ENCODE results near the gene C1R. TPM values are rescaled to one million over a fixed set of nuclear protein-coding genes. Genes with fewer than 3 reads are reported as not detected.

Gene C1R
- total and polyA plus RNA-seq, 2 of the 8 experiments (the other 6 are each of a cell fraction or from before 2014, with no cell fraction given): 6.9 to 16.3 TPM

DNA sequence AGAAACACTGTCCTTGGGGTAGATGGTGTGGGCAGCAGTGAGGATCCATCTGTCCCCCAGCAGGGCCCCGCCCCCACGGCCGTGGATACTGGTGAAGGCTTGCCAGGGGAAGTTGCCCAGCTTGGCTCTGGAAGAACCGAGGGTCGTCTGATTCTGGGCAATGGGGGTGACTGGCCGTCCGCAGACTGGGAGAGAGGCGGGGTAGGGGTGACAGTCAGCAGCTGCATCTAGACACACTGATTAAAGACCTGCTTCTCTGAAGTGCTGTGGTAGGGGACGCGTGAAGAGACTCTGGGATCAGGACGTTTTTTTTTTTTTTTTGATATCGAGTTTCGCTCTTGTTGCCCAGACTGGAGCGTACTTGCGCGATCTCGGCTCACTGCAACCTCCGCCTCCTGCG is 4.7 kb upstream of the C1R start:
- H3K23me2 ChIP-seq (ENCODE audit: low read depth, low read length): peaks cover 1% of the 10 kb centered on the region; the same call in 1 of the 2 replicates
- no peak overlapping the region for H4K91ac ChIP-seq (replicated peaks; ENCODE audit: insufficient read length, low read length)
- H2AFZ ChIP-seq (ENCODE audit: low read length): no peak overlapping the region
- H2BK120ac ChIP-seq (replicated peaks; ENCODE audit: low read depth, low read length): no peak overlapping the region
- peaks cover 0 to 11% (median 2%) of the 10 kb centered on the region in 4 experiments; a peak in 3 of 8 replicates for H3K36me3 ChIP-seq (ENCODE audit: control insufficient read depth in 2 of 4, insufficient read depth in 4 of 4, low read length in 3 of 4)
- no peak overlapping the region for H2BK15ac ChIP-seq (ENCODE audit: low read length)
- POLR2A ChIA-PET (ENCODE audit: partially characterized antibody): interaction anchor here (0.7 to 5.6 kb wide), 9 partner anchors 8 to 1815 kb away, joined by 3 to 42 read pairs (median 3); partner anchors contain the start of genes C12orf57, C1RL, C1S and RNU7-1
- H3K79me2 ChIP-seq (ENCODE audit: control insufficient read depth in 1 of 2, insufficient read depth in 2 of 2, low read length in 2 of 2): no peaks in the 10 kb centered on the region
- WGBS, 2 experiments (ENCODE audit: extremely low coverage in 1 of 2, insufficient coverage in 1 of 2, insufficient read length in 1 of 2, insufficient replicate concordance in 2 of 2, low coverage in 1 of 2, low lambda C conversion rate in 2 of 2, missing lambda C conversion rate in 1 of 2): 90% methylated on average over 18 of the region's 19 CpGs; no CpG with 5 or more reads in 1 of the 2 experiments
- no peaks in the 10 kb centered on the region; the same call in 1 of the 2 replicates for H3K79me1 ChIP-seq (ENCODE audit: low read depth, low read length)
- no peak overlapping the region for H3K4me3 ChIP-seq (ENCODE audit: extremely low read depth in 1 of 4, insufficient read depth in 2 of 4, low read depth in 3 of 4, low read length in 4 of 4)
- H3K9me3 ChIP-seq (ENCODE audit: insufficient read depth in 2 of 2, low read depth in 1 of 2, low read length in 1 of 2): no peaks in the 10 kb centered on the region
- no peak overlapping the region for H3K14ac ChIP-seq (ENCODE audit: insufficient read length)
- no peak for TF ChIP-seq BCL11A (IDR thresholded peaks at IDR 0.05; ENCODE audit: low read depth in 2 of 2, low read length in 2 of 2)
- TF ChIP-seq CHD2 (IDR thresholded peaks at IDR 0.05; ENCODE audit: low read length): no peak
- no peak for TF ChIP-seq TAF7 (optimal IDR thresholded peaks at IDR 0.05; ENCODE audit: borderline replicate concordance, low read depth, low read length)
- TF ChIP-seq RBBP5 (IDR thresholded peaks at IDR 0.05; ENCODE audit: borderline replicate concordance, low read depth, low read length): no peak
- TF ChIP-seq CTCF (IDR thresholded peaks at IDR 0.05; ENCODE audit: control extremely low read depth in 1 of 3, insufficient read depth in 1 of 3, low read depth in 1 of 3, low read length in 3 of 3): no peak
- no peak for TF ChIP-seq POLR2AphosphoS5 (IDR thresholded peaks at IDR 0.05; ENCODE audit: low read depth, low read length)
- no peak for TF ChIP-seq SIX5 (IDR thresholded peaks at IDR 0.05; ENCODE audit: low read depth, low read length)
- no peak for TF ChIP-seq KDM4A (IDR thresholded peaks at IDR 0.05; ENCODE audit: low read depth, low read length, severe bottlenecking)
- TF ChIP-seq KDM1A (IDR thresholded peaks at IDR 0.05; ENCODE audit: borderline replicate concordance, low read length): no peak
- TF ChIP-seq RFX5 (IDR thresholded peaks at IDR 0.05; ENCODE audit: borderline replicate concordance, low read depth, low read length): no peak
- no peak overlapping the region for H2BK12ac ChIP-seq (ENCODE audit: low read depth, low read length)
- H2AK5ac ChIP-seq (ENCODE audit: low read depth, low read length): no peak overlapping the region
- H4K20me1 ChIP-seq (replicated peaks in 1 of 2; ENCODE audit: control insufficient read depth in 1 of 2, insufficient read depth in 2 of 2, low read length in 2 of 2): peaks cover 0 to 5% of the 10 kb centered on the region in 2 experiments
- H3K23ac ChIP-seq (ENCODE audit: insufficient read length): no peak overlapping the region
- H2BK5ac ChIP-seq (ENCODE audit: low read depth, low read length): 0 out of 2 replicates have a peak overlapping the region, but pooled peaks have one; percentile 24
- H3K27ac ChIP-seq (ENCODE audit: low read depth, low read length): no peak overlapping the region
- H3K56ac ChIP-seq (replicated peaks; ENCODE audit: insufficient read length, low read depth, low read length): no peak overlapping the region
- FAIRE-seq (no peak), DNase-seq (ENCODE audit: low read depth in 1 of 2, low spot score in 2 of 2) (no peak)
- peaks cover 0 to 5% (median 3%) of the 10 kb centered on the region in 4 experiments; a peak in 6 of 7 replicates for H3K4me1 ChIP-seq (replicated peaks in 1 of 4; ENCODE audit: control insufficient read depth in 3 of 4, insufficient read depth in 4 of 4, low read length in 3 of 4)
- no peak overlapping the region for H4K5ac ChIP-seq (ENCODE audit: insufficient read length, low read depth, low read length)
- CTCF ChIA-PET (ENCODE audit: partially characterized antibody): interaction anchor here (0.8 to 2.2 kb wide), 6 partner anchors 11 to 128 kb away, joined by 3 to 17 read pairs (median 5); partner anchors contain the start of gene C1RL
- no peak overlapping the region for H3K4ac ChIP-seq (replicated peaks; ENCODE audit: insufficient read length, low read depth, low read length)
- no peak overlapping the region for H4K8ac ChIP-seq (ENCODE audit: extremely low read depth, insufficient read depth, low read length)
- no peaks in the 10 kb centered on the region for H3K27me3 ChIP-seq (replicated peaks in 1 of 4; ENCODE audit: control insufficient read depth in 3 of 4, extremely low read depth in 1 of 4, insufficient read depth in 3 of 4, low read length in 3 of 4)
- H3K9ac ChIP-seq (replicated peaks in 1 of 4; ENCODE audit: extremely low read depth in 1 of 4, low read depth in 3 of 4, low read length in 3 of 4): no peak overlapping the region
- no peak overlapping the region for H3K18ac ChIP-seq (ENCODE audit: extremely low read depth, low read length)
- H2BK20ac ChIP-seq (ENCODE audit: low read length): no peak overlapping the region
- no peak overlapping the region for H3K4me2 ChIP-seq (ENCODE audit: insufficient read depth in 1 of 2, low read depth in 2 of 2, low read length in 2 of 2)
